Loucy (cell line): ENCODE results near the gene KCNT2.

Experiments
- CTCF ChIP-seq: fragments of 200-600 bp; sonication (generic); conservative IDR thresholded peaks from 2 replicates; pipeline ENCODE4 v1.5.1; 2014; ENCODE audit warnings: mild to moderate bottlenecking, antibody characterized with exemption, low read length
- EZH2phosphoT487 ChIP-seq: fragments of 200-600 bp; IDR thresholded peaks from 2 replicates; pipeline ENCODE4 v1.6.1; 2018; ENCODE audit warnings: antibody characterized with exemption, mild to moderate bottlenecking, moderate library complexity, borderline replicate concordance

GRCh38 chr1:196357913-196358312, 250.3 kb downstream of the KCNT2 start:
- TF ChIP-seq CTCF (no peak), EZH2phosphoT487 (no peak)
